NCI-H1436 (cell line): ENCODE data around the gene EAF1.
"Not testable (repeated sequence)": the region's sequence is repeated elsewhere in the genome, so short reads cannot be mapped to it uniquely, and the experiment has no call there.

Experiments
- DNase-seq: peaks from one replicate; lab custom pipeline; 2025; lab: John Stamatoyannopoulos, UW

EAF1 gene

GRCh38 chr3:15405448-15406050 lies 21.8 kb upstream of the EAF1 start:
- no peak for DNase-seq

- no peak for DNase-seq
Observed at GRCh38 chr3:15409239-15409638, 18.2 kb upstream of the EAF1 start.

- no peak for DNase-seq
Observed at GRCh38 chr3:15409774-15410173, 17.6 kb upstream of the EAF1 start.

- DNase-seq: not testable (repeated sequence)
Observed at GRCh38 chr3:15410966-15411365, 16.4 kb upstream of the EAF1 start.

GRCh38 chr3:15420871-15421270 lies 6.5 kb upstream of the EAF1 start:
- no peak for DNase-seq

- no peak for DNase-seq
Observed at GRCh38 chr3:15426579-15427118, 749 bp upstream of the EAF1 start.

- no peak for DNase-seq
Observed at GRCh38 chr3:15427981-15428380, 583 bp downstream of the EAF1 start.

- no peak for DNase-seq
Observed at GRCh38 chr3:15428539-15428938, 1.1 kb downstream of the EAF1 start.

- DNase-seq: no peak
Observed at GRCh38 chr3:15429080-15429479, 1.7 kb downstream of the EAF1 start.

GRCh38 chr3:15430624-15431023 lies 3.2 kb downstream of the EAF1 start:
- no peak for DNase-seq

GRCh38 chr3:15431256-15431837 lies 3.9 kb downstream of the EAF1 start:
- no peak for DNase-seq

- DNase-seq: no peak
Observed at GRCh38 chr3:15433531-15433930, 6.1 kb downstream of the EAF1 start.

GRCh38 chr3:15434756-15435155 lies 7.4 kb downstream of the EAF1 start:
- no peak for DNase-seq

GRCh38 chr3:15436246-15436645 lies 8.8 kb downstream of the EAF1 start:
- DNase-seq: no peak

- no peak for DNase-seq
Observed at GRCh38 chr3:15438983-15439382, 11.6 kb downstream of the EAF1 start.

GRCh38 chr3:15439476-15439875 lies 12.1 kb downstream of the EAF1 start:
- no peak for DNase-seq

- DNase-seq: no peak
Observed at GRCh38 chr3:15440891-15441290, 13.5 kb downstream of the EAF1 start.

- no peak for DNase-seq
Observed at GRCh38 chr3:15443826-15444524, 16.6 kb downstream of the EAF1 start.

GRCh38 chr3:15449489-15450224 lies 22.3 kb downstream of the EAF1 start:
- no peak for DNase-seq

GRCh38 chr3:15450438-15451215 lies 23.2 kb downstream of the EAF1 start:
- DNase-seq: no peak

GRCh38 chr3:15451216-15452113 lies 24.1 kb downstream of the EAF1 start:
- DNase-seq: no peak
